SH-SY5Y (cell line): ENCODE results near the gene ZNF70.

ENCODE experiments used
- GATA2 ChIP-seq: IDR thresholded peaks from 2 replicates; pipeline ENCODE4 v1.6.1; 2011; ENCODE audit warnings: mild to moderate bottlenecking, low read depth, low read length
- GATA3 ChIP-seq: IDR thresholded peaks from 2 replicates; pipeline ENCODE4 v1.6.1; 2011; ENCODE audit warnings: low read depth, mild to moderate bottlenecking, low read length, moderate library complexity

- TF ChIP-seq GATA2 (no peak), GATA3 (no peak)
Observed at GRCh38 chr22:23722724-23723123, 28.2 kb downstream of the ZNF70 start.
